ENCODE data around the gene ADAMTS12.

Gene ADAMTS12

GRCh38 chr5:33737284-33737683, 154.5 kb downstream of the ADAMTS12 start:
- TF ChIP-seq GLIS3 (CRISPR knock-in tag; IDR thresholded peaks at IDR 0.05), result no peak
- TF ChIP-seq, protein P1, sequence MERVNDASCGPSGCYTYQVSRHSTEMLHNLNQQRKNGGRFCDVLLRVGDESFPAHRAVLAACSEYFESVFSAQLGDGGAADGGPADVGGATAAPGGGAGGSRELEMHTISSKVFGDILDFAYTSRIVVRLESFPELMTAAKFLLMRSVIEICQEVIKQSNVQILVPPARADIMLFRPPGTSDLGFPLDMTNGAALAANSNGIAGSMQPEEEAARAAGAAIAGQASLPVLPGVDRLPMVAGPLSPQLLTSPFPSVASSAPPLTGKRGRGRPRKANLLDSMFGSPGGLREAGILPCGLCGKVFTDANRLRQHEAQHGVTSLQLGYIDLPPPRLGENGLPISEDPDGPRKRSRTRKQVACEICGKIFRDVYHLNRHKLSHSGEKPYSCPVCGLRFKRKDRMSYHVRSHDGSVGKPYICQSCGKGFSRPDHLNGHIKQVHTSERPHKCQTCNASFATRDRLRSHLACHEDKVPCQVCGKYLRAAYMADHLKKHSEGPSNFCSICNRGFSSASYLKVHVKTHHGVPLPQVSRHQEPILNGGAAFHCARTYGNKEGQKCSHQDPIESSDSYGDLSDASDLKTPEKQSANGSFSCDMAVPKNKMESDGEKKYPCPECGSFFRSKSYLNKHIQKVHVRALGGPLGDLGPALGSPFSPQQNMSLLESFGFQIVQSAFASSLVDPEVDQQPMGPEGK (CRISPR knock-in tag; IDR thresholded peaks at IDR 0.05; ENCODE audit: borderline replicate concordance), result no peak
- no peak for TF ChIP-seq ZNF565 (CRISPR knock-in tag; conservative IDR thresholded peaks at IDR 0.05; ENCODE audit: low read depth)
- TF ChIP-seq RARB (CRISPR knock-in tag; IDR thresholded peaks at IDR 0.05), result no peak
- no peak for TF ChIP-seq TOX (CRISPR knock-in tag; IDR thresholded peaks at IDR 0.05; ENCODE audit: borderline replicate concordance)
- TF ChIP-seq ZFP3 (CRISPR knock-in tag; IDR thresholded peaks at IDR 0.05), result no peak
- TF ChIP-seq ISL1 (CRISPR knock-in tag; IDR thresholded peaks at IDR 0.05), result no peak
- no peak for TF ChIP-seq CREB5 (CRISPR knock-in tag; IDR thresholded peaks at IDR 0.05; ENCODE audit: low read depth)
- no peak for TF ChIP-seq POU6F1 (CRISPR knock-in tag; IDR thresholded peaks at IDR 0.05; ENCODE audit: borderline replicate concordance, low read depth)
- TF ChIP-seq PPARA (CRISPR knock-in tag; IDR thresholded peaks at IDR 0.05; ENCODE audit: borderline replicate concordance), result no peak
- TF ChIP-seq BACH2 (CRISPR knock-in tag; IDR thresholded peaks at IDR 0.05; ENCODE audit: borderline replicate concordance), result no peak
- TF ChIP-seq, protein P2, sequence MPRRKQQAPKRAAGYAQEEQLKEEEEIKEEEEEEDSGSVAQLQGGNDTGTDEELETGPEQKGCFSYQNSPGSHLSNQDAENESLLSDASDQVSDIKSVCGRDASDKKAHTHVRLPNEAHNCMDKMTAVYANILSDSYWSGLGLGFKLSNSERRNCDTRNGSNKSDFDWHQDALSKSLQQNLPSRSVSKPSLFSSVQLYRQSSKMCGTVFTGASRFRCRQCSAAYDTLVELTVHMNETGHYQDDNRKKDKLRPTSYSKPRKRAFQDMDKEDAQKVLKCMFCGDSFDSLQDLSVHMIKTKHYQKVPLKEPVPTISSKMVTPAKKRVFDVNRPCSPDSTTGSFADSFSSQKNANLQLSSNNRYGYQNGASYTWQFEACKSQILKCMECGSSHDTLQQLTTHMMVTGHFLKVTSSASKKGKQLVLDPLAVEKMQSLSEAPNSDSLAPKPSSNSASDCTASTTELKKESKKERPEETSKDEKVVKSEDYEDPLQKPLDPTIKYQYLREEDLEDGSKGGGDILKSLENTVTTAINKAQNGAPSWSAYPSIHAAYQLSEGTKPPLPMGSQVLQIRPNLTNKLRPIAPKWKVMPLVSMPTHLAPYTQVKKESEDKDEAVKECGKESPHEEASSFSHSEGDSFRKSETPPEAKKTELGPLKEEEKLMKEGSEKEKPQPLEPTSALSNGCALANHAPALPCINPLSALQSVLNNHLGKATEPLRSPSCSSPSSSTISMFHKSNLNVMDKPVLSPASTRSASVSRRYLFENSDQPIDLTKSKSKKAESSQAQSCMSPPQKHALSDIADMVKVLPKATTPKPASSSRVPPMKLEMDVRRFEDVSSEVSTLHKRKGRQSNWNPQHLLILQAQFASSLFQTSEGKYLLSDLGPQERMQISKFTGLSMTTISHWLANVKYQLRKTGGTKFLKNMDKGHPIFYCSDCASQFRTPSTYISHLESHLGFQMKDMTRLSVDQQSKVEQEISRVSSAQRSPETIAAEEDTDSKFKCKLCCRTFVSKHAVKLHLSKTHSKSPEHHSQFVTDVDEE (CRISPR knock-in tag; IDR thresholded peaks at IDR 0.05), result no peak
- no peak for TF ChIP-seq CSDC2 (CRISPR knock-in tag; IDR thresholded peaks at IDR 0.05)
- no peak for TF ChIP-seq ESRRG (CRISPR knock-in tag; IDR thresholded peaks at IDR 0.05)
- TF ChIP-seq OSR1 (CRISPR knock-in tag; IDR thresholded peaks at IDR 0.05), result no peak
- no peak for TF ChIP-seq ZC3H10 (CRISPR knock-in tag; IDR thresholded peaks at IDR 0.05)
- ATAC-seq, result no peak

DNA sequence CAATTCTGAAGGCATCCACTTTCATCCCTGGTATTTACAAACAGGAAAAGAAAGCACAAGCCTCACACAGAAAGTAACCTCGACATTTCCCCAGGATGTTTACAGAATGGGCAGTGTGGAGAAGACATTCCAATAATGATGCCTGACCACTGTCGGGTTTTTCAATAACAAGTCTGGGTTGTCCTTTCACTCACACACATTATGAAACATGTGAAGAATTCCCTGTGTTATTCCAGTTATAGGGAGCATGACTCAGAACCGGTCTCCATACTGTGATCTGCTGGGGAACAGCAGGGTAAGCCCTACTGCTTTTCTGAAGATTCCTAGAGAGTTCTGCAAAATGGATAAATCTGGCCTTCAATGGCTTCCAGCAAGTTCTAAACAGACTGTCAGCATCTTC, 155.3 kb downstream of the ADAMTS12 start:
- no peak for ATAC-seq

More for the DNA sequence above, 155.3 kb downstream of the ADAMTS12 start:
- TF ChIP-seq ZNF8 (CRISPR knock-in tag; IDR thresholded peaks at IDR 0.05), result no peak
- TF ChIP-seq ZNF565 (CRISPR knock-in tag; conservative IDR thresholded peaks at IDR 0.05; ENCODE audit: low read depth), result no peak
- TF ChIP-seq PPARA (CRISPR knock-in tag; IDR thresholded peaks at IDR 0.05; ENCODE audit: borderline replicate concordance), result no peak
- TF ChIP-seq, protein P2 (CRISPR knock-in tag; IDR thresholded peaks at IDR 0.05), result no peak
- TF ChIP-seq, protein P1 (CRISPR knock-in tag; IDR thresholded peaks at IDR 0.05; ENCODE audit: borderline replicate concordance), result no peak
- TF ChIP-seq SNAI2 (CRISPR knock-in tag; IDR thresholded peaks at IDR 0.05), result no peak
- TF ChIP-seq CREB5 (CRISPR knock-in tag; IDR thresholded peaks at IDR 0.05; ENCODE audit: low read depth), result no peak
- no peak for TF ChIP-seq ZFP3 (CRISPR knock-in tag; IDR thresholded peaks at IDR 0.05)
- TF ChIP-seq TCF4 (CRISPR knock-in tag; IDR thresholded peaks at IDR 0.05; ENCODE audit: borderline replicate concordance), result no peak
- TF ChIP-seq GLIS3 (CRISPR knock-in tag; IDR thresholded peaks at IDR 0.05), result no peak

Data from SK-N-SH treated with all-trans-retinoic acid at 6 μM for 48 hours (cell line).